Lower leg skin (tissue), 4 donors: ENCODE results near the gene MUL1. TPM values are rescaled to one million over a fixed set of nuclear protein-coding genes. Genes with fewer than 3 reads are reported as not detected.
A peak's percentile ranks its signal among the peaks of the same experiment; 100 is the strongest.

Source experiments
- DNase-seq, 2 donors: peaks; one replicate each; pipeline ENCODE4 v3.0.0-alpha.2; 2019; ENCODE audit warnings: low spot score in 2 of 2
- H3K4me3 ChIP-seq: fragments of 200-600 bp; sonication (generic); 2 replicates; pipeline ENCODE4 v1.5.1; 2017; ENCODE audit warnings: mild to moderate bottlenecking, low read depth; ENCODE audit not compliant: poor library complexity, severe bottlenecking
- POLR2A ChIP-seq, 2 donors: fragments of 450-650 bp; IDR thresholded peaks; one replicate each; pipeline ENCODE4 v1.6.1; 2016 to 2017; ENCODE audit warnings: antibody characterized with exemption in 2 of 2, mild to moderate bottlenecking in 1 of 2, moderate library complexity in 1 of 2
- WGBS, 2 donors: methylation state at CpG; one replicate each; pipeline ENCODE4 v1.1.5; 2018; 5-methylcytosine and 5-hydroxymethylcytosine counted together
- intact Hi-C: fragments of 100-400 bp; cut with DNase I; formaldehyde crosslinking; loops from one replicate; pipeline ENCODE4 v1.15.0; 2023; ENCODE audit warnings: low total_unique reads
- total RNA-seq, 4 donors: library from RNA; depleted of rRNA; stranded (reverse); fragments of >200 nt; gene quantifications; one replicate each; pipeline ENCODE4 v1.1.0, GENCODE V29; 2016
- TF ChIP-seq, protein P1 (sequence below), 3 donors: fragments of 450-650 bp; IDR thresholded peaks; one replicate each; pipeline ENCODE4 v1.5.1; 2016; ENCODE audit warnings: antibody characterized with exemption in 3 of 3, mild to moderate bottlenecking in 3 of 3, moderate library complexity in 2 of 3

MUL1 gene
- total RNA-seq, 4 donors from 2014 or later: 32.7 to 46.2 (median 37.4) TPM

DNA sequence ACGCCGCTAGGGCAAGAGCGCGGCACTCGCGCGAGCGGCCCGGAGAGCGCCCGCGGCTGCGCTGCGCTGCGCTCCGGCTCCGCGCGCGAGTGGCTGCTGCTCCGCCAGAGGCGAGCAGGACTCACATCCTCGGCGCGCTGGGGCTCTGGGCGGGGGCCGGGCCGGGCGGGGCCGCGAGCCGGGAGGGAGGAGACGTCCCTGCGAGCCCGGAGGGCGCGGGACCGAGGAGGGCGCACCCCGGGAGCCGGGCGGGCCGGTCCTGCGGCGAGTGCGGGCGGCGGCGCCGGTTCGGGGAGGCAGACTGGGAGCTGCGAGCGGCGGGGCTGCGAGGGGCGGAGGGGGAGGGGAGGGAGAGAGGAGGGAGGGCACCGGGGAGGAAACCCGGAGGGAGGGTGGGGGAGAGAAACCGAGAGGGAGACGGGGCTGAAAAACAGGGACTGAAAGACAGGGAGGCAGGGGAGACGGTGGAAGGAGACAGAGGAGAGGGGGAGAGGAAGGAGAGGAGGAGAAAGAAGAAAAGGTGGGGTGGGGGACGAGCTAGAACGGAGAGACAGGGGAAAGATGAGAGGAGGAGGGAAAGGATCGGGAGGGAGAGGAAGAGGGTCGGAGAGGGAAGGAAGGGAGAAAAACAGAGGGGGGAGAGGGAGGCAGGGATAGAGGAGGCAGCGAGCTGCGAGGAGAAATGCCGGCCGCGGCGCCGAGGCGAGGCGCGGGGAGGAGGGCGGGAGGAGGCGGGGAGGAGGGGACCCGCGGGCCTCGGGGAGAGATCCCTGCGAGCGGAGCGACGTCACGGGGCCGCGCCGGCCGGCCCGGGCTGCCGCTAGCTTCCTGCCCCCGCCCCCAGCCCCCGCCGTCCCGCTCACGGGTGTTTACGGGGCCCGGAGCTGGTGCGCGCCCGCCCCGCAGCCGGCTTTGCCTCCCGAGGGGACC lies 22.2 kb downstream of the MUL1 start, which contains the start of gene CAMK2N1:
CAMK2N1 (minus strand) TSS at position 684 of the 930 bp plus-strand sequence. CDS start 831 bp downstream, outside the sequence.
- intact Hi-C loops: loop anchor here (10.0 kb wide), 1 partner anchor 101 kb away; no protein-coding TSS in a partner anchor
- 0 to 1% methylated on average over 55 to 59 of the region's 104 CpGs for whole genome bisulfite sequencing, 2 donors
- peak in 1 of 2 donors; percentile 93 for DNase-seq
- H3K4me3 ChIP-seq: peak within 1 kb of the TSS; percentile 44
- TF ChIP-seq, protein P1, sequence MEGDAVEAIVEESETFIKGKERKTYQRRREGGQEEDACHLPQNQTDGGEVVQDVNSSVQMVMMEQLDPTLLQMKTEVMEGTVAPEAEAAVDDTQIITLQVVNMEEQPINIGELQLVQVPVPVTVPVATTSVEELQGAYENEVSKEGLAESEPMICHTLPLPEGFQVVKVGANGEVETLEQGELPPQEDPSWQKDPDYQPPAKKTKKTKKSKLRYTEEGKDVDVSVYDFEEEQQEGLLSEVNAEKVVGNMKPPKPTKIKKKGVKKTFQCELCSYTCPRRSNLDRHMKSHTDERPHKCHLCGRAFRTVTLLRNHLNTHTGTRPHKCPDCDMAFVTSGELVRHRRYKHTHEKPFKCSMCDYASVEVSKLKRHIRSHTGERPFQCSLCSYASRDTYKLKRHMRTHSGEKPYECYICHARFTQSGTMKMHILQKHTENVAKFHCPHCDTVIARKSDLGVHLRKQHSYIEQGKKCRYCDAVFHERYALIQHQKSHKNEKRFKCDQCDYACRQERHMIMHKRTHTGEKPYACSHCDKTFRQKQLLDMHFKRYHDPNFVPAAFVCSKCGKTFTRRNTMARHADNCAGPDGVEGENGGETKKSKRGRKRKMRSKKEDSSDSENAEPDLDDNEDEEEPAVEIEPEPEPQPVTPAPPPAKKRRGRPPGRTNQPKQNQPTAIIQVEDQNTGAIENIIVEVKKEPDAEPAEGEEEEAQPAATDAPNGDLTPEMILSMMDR (IDR thresholded peaks at IDR 0.05): no peak
- no peak for TF ChIP-seq POLR2A (IDR thresholded peaks at IDR 0.05)

DNA sequence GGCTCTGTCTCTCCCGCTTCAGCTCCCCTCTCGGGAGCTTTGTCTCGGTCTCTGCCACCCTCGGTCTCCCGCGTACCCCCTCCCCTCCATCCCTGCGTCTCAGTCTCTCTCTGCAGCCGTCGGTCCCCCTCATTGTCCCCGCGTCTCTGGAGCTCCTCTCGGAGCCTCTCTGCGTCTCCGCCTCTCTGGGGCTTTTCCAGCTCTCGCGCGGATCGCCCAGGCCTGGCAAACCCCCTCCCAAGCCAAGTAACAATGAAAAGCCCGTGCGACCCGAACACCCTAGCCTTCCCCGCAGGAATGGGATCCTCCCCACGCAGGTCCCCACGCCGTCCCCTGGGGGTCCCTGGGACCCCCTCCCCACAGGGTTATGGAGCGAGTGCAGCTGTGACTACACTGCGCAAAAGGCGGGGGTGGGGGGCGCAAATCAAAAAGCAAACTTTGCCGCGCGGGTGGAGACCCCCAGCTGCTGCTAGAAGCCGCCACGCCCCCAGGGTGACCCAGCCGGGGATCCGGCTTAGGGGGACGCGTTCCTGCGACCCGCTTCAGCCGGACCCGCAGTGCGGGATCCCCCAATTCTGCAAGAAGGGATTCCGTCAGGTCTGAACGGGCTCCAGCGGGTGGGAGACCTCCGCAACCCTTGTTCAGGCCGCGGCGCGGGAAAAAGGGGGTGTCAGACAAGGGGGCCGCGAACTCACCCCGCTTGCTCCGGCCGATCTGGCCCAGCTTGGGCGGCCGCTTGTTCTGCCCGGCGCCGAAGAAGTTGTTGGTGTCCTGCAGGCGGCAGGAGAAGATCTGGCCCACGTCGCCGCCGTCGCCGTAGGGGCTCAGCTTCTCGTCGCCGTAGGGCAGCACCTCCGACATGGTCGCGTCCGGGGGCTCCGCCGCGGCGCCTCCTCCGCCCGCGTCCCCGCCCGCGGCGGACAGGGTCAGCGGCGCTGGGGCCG lies 23.2 kb downstream of the MUL1 start:
- no peak for DNase-seq
- intact Hi-C loops: loop anchor here (10.0 kb wide), 1 partner anchor 100 kb away; no protein-coding TSS in a partner anchor

DNA sequence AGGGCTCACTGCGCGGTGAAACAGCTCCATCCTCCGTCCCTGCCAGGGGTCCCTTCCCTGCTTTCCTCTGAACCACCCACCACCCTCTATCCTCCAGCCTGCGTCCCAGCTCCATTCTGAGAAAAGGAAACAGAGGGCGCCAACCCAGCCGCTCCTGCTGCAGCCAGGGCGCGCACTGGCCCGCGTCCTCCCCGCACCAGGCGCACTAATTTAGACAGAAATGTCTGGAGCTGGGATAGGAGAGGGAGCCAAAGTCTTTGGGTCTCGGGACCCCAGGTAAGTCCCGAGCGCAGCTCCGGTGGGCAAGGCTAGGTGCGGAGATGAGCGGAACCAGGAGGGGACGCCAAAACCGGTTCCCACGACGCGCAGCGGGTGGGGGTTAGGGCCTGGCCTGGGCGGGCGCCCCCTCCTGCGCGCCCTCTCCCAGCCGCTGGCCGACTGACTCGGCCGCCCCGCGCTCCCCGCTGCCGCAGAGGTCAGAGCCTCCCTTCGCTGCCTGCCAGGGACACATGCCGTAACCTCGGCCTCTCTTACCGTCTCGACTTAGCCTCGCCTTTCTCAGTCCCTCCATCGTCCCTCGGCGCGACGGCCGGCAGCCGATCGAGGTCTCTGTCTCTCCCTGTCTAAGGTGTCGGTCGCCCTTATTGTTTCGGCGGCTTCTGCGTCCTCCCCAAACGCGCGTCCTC lies 24.0 kb downstream of the MUL1 start:
- intact Hi-C loops: loop anchor here (10.0 kb wide), 1 partner anchor 99 kb away; no protein-coding TSS in a partner anchor
- no peak for DNase-seq
- whole genome bisulfite sequencing, 2 donors: 9 to 19% methylated on average over 50 to 53 of the region's 58 CpGs
- TF ChIP-seq POLR2A (IDR thresholded peaks at IDR 0.05): no peak
- TF ChIP-seq, protein P1 (IDR thresholded peaks at IDR 0.05): no peak
- H3K4me3 ChIP-seq: peak overlapping the region; percentile 22

More for the DNA sequence above, 23.2 kb downstream of the MUL1 start:
- TF ChIP-seq, protein P1 (IDR thresholded peaks at IDR 0.05): no peak
- TF ChIP-seq POLR2A (IDR thresholded peaks at IDR 0.05): no peak
- 2 to 3% methylated on average over 34 to 57 of the region's 89 CpGs for WGBS, 2 donors
- H3K4me3 ChIP-seq: peak overlapping the region; percentile 22

DNA sequence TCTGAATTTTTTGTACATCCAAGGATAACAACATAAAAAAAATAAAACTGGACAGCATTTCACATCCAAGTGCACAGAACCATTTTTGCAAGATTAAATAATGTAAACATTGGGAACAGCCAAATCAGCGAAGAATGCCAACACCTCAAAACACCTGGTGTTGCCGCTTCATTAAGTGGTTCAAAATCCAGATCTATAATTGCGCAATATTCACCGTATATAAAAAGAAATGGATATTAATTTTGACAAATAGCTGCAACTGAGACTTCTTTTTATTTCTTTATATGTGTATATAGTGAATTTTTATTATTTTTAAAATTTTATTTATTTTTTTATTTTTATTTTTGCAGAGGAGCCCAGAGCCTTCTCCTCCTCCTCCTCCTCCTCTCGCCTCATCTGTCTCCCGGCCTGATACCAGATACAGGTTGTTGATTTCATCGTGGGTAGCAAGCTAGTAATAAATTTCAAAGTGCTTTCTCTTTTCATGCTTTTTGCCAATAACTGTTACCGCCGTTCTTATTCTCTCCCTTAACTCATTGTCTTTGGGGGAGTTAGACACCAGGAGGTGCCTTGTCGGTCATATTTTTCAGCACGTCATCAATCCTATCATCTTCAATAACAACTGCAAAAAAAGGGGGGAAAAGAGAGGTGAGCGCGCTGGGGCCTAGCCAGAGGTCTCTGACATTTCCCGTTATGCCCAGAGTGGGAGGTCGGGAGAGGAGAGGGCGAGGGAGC lies 24.7 kb downstream of the MUL1 start:
- 63 to 64% methylated on average over 16 of the region's 16 CpGs for WGBS, 2 donors
- DNase-seq: no peak
- no peak overlapping the region for H3K4me3 ChIP-seq
- TF ChIP-seq POLR2A (IDR thresholded peaks at IDR 0.05): no peak
- TF ChIP-seq, protein P1 (IDR thresholded peaks at IDR 0.05): no peak
- intact Hi-C loops: loop anchor here (10.0 kb wide), 1 partner anchor 98 kb away; no protein-coding TSS in a partner anchor
